ENCODE measurements around the gene TMEM59L.

DNA sequence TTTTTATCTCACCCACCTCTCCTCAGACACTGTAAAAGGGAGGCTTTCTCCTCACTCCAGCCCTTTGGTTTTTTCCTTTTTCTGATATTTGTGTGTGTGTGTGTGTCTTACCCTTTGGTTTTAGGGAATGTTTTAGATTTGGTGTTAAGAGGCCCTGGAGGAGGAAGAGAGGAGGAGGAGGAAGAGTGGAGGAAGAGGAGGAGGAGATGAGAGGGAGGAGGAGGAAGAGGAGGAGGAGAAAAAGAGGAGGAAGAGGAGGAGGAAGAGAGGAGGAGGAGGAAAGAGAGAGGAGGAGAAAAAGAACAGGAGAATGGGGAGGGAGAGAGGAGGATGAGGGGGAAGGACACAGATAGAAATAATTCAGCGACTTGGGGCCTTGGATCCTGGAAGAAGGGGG, 34.7 kb downstream of the TMEM59L start:
- TF ChIP-seq POLR2A (IDR thresholded peaks at IDR 0.05; ENCODE audit: low read depth, low read length) = no peak
- no peak for TF ChIP-seq POLR2AphosphoS5 (IDR thresholded peaks at IDR 0.05; ENCODE audit: low read depth, low read length)
- no peak for TF ChIP-seq TAF1 (IDR thresholded peaks at IDR 0.05; ENCODE audit: low read depth, low read length)
- no peak for TF ChIP-seq SPI1 (IDR thresholded peaks at IDR 0.05; ENCODE audit: low read depth, low read length)
- TF ChIP-seq PAX5 (IDR thresholded peaks at IDR 0.05; ENCODE audit: insufficient read depth, low read length, severe bottlenecking) = no peak
- TF ChIP-seq POU2F2 (IDR thresholded peaks at IDR 0.05; ENCODE audit: low read depth, low read length) = no peak

All from GM12891 (cell line).